ENCODE measurements around the gene GINS3. TPM values are rescaled to one million over a fixed set of nuclear protein-coding genes. Genes with fewer than 3 reads are reported as not detected.
"Not testable (repeated sequence)": the region's sequence is repeated elsewhere in the genome, so short reads cannot be mapped to it uniquely, and the experiment has no call there.

The GINS3 gene
- total and polyA plus RNA-seq, 7 experiments from 2014 or later, result 0.66 to 13.3 (median 1.7) TPM

- H3K9me3 ChIP-seq (ENCODE audit: control insufficient read depth in 2 of 3, low read length in 3 of 3), result no peaks in the 10 kb centered on the region
- H3K36me3 ChIP-seq (ENCODE audit: control insufficient read depth in 2 of 3, insufficient read depth in 3 of 3, low read length in 3 of 3), result no peaks in the 10 kb centered on the region
- H3K27ac Mint-ChIP-seq, result no peak overlapping the region
- no peaks in the 10 kb centered on the region for H3K9me3 Mint-ChIP-seq
- H3K4me3 ChIP-seq (ENCODE audit: low read length), result no peak overlapping the region
- H3K27me3 Mint-ChIP-seq, result peaks cover 0 to 12% (median 5%) of the 10 kb centered on the region in 5 donors
- intact Hi-C loops (cut with micrococcal nuclease), result no loop called here
- peaks cover 0 to 3% (median 0%) of the 10 kb centered on the region in 7 donors for H3K4me1 Mint-ChIP-seq
- no peak for DNase-seq
- no peak for ATAC-seq
- H3K4me1 ChIP-seq (ENCODE audit: control insufficient read depth in 2 of 2, insufficient read depth in 2 of 2, low read length in 2 of 2), result no peaks in the 10 kb centered on the region
- no peak overlapping the region for H3K27ac ChIP-seq (ENCODE audit: low read depth, low read length)
- ChIA-PET CTCF (interaction anchor here (0.7 kb wide), 1 partner anchor 193 kb away, joined by 3 read pairs; no protein-coding TSS in a partner anchor), POLR2A (no interaction called here)
- H3K4me3 Mint-ChIP-seq, result no peak overlapping the region
- H3K27me3 ChIP-seq (ENCODE audit: control insufficient read depth in 2 of 2, insufficient read depth in 2 of 2, low read length in 2 of 2), result no peaks in the 10 kb centered on the region
- no peaks in the 10 kb centered on the region for H3K36me3 Mint-ChIP-seq
Measured at GRCh38 chr16:58415003-58415402, 22.7 kb downstream of the GINS3 start.

DNA sequence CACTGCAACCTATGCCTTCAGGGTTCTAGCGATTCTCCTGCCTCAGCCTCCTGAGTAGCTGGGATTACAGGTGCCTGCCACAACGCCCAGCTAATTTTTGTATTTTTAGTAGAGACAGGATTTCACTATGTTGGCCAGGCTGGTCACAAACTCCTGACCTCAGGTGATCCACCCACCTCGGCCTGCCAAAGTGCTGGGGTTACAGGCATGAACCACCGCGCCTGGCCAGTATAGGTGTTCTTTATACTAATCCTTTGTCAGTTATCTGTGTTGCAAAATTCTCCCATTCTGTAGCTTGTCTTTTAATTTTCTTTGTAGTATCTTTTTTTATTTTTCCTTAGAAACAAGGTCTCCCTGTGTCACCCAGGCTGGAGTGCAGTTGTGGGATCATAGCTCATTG is 23.7 kb downstream of the GINS3 start:
- intact Hi-C loops (cut with micrococcal nuclease); POLR2A ChIA-PET; H3K9me3 Mint-ChIP-seq; H3K9me3 ChIP-seq (ENCODE audit: control insufficient read depth in 2 of 3, low read length in 3 of 3); H3K36me3 ChIP-seq (ENCODE audit: control insufficient read depth in 2 of 3, insufficient read depth in 3 of 3, low read length in 3 of 3); H3K27ac Mint-ChIP-seq; H3K4me1 ChIP-seq (ENCODE audit: control insufficient read depth in 2 of 2, insufficient read depth in 2 of 2, low read length in 2 of 2); H3K36me3 Mint-ChIP-seq; H3K4me1 Mint-ChIP-seq; H3K4me3 Mint-ChIP-seq; H3K27ac ChIP-seq (ENCODE audit: low read depth, low read length); ATAC-seq; DNase-seq; H3K4me3 ChIP-seq (ENCODE audit: low read length); H3K27me3 ChIP-seq (ENCODE audit: control insufficient read depth in 2 of 2, insufficient read depth in 2 of 2, low read length in 2 of 2): not testable (repeated sequence)
- H3K27me3 Mint-ChIP-seq, result peaks cover 0 to 13% (median 5%) of the 10 kb centered on the region in 5 donors
- CTCF ChIA-PET, result interaction anchor here (0.6 kb wide), 1 partner anchor 17 kb away, joined by 3 read pairs; no protein-coding TSS in a partner anchor

DNA sequence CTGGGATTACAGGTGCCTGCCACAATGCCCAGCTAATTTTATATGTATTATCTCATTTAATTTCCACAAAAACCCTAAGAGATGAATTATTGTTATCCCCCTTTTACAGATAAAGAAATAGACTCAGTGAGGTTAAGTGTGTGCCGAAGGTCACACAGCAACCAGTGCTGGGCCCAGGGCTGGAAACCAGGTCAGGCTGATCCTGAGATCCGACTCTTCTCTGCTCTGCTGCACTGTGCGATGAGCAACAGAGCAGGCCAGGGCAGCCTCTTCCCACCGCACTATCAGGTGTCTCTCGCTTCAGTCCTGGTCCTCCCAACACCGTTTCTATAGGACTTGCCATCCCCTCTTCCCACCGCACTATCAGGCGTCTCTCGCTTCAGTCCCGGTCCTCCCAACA is 24.8 kb downstream of the GINS3 start:
- intact Hi-C loops (cut with micrococcal nuclease), result no loop called here
- no peak for DNase-seq
- H3K9me3 ChIP-seq (ENCODE audit: control insufficient read depth in 2 of 3, low read length in 3 of 3), result no peaks in the 10 kb centered on the region
- CTCF ChIA-PET, result no interaction called here
- no peak overlapping the region for H3K27ac ChIP-seq (ENCODE audit: low read depth, low read length)
- peaks cover 0 to 14% (median 5%) of the 10 kb centered on the region in 5 donors for H3K27me3 Mint-ChIP-seq
- peaks cover 0 to 3% (median 0%) of the 10 kb centered on the region in 7 donors for H3K4me1 Mint-ChIP-seq
- no peaks in the 10 kb centered on the region for H3K4me1 ChIP-seq (ENCODE audit: control insufficient read depth in 2 of 2, insufficient read depth in 2 of 2, low read length in 2 of 2)
- no peaks in the 10 kb centered on the region for H3K9me3 Mint-ChIP-seq
- no peaks in the 10 kb centered on the region for H3K27me3 ChIP-seq (ENCODE audit: control insufficient read depth in 2 of 2, insufficient read depth in 2 of 2, low read length in 2 of 2)
- no peaks in the 10 kb centered on the region for H3K36me3 Mint-ChIP-seq
- POLR2A ChIA-PET, result no interaction called here
- no peak overlapping the region for H3K4me3 Mint-ChIP-seq
- H3K4me3 ChIP-seq (ENCODE audit: low read length), result no peak overlapping the region
- no peaks in the 10 kb centered on the region for H3K36me3 ChIP-seq (ENCODE audit: control insufficient read depth in 2 of 3, insufficient read depth in 3 of 3, low read length in 3 of 3)
- ATAC-seq, result no peak
- H3K27ac Mint-ChIP-seq, result no peak overlapping the region

DNA sequence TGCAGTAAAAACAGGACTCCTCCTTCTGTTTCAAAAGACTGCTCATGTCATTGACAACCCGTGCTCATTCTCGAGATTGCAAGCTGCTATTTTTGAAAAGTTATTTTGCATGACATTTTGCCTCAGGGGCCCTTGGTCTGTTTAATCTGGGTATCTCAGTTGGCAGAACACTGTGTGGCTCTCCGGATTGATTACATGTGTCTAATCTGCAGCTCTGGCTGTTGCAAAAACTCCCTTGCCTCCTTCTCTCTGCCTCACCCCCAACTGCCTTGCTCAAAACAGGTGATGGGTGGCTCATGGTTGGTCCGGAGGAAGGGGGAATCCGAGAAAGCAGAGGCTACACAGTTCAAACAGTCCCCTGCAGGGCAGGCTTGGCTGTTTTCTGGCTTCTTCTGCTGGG is 25.3 kb downstream of the GINS3 start:
- Histone ChIP-seq H3K4me3 (ENCODE audit: low read length) (no peak overlapping the region), H3K4me1 (ENCODE audit: control insufficient read depth in 2 of 2, insufficient read depth in 2 of 2, low read length in 2 of 2) (no peaks in the 10 kb centered on the region), H3K36me3 (ENCODE audit: control insufficient read depth in 2 of 3, insufficient read depth in 3 of 3, low read length in 3 of 3) (no peaks in the 10 kb centered on the region), H3K9me3 (ENCODE audit: control insufficient read depth in 2 of 3, low read length in 3 of 3) (no peaks in the 10 kb centered on the region), H3K27ac (ENCODE audit: low read depth, low read length) (no peak overlapping the region), H3K27me3 (ENCODE audit: control insufficient read depth in 2 of 2, insufficient read depth in 2 of 2, low read length in 2 of 2) (no peaks in the 10 kb centered on the region)
- POLR2A ChIA-PET, result no interaction called here
- intact Hi-C loops (cut with micrococcal nuclease), result no loop called here
- Mint-ChIP-seq H3K9me3 (no peaks in the 10 kb centered on the region), H3K36me3 (no peaks in the 10 kb centered on the region), H3K27ac (no peak overlapping the region), H3K4me1 (peaks cover 0 to 3% (median 0%) of the 10 kb centered on the region in 7 donors), H3K4me3 (no peak overlapping the region), H3K27me3 (peaks cover 2 to 14% (median 5%) of the 10 kb centered on the region in 5 donors)
- ATAC-seq (no peak), DNase-seq (no peak)
- CTCF ChIA-PET, result no interaction called here

- intact Hi-C loops (cut with micrococcal nuclease), result no loop called here
- Histone ChIP-seq H3K4me3 (ENCODE audit: low read length) (no peak overlapping the region), H3K4me1 (ENCODE audit: control insufficient read depth in 2 of 2, insufficient read depth in 2 of 2, low read length in 2 of 2) (no peaks in the 10 kb centered on the region), H3K27ac (ENCODE audit: low read depth, low read length) (no peak overlapping the region), H3K27me3 (ENCODE audit: control insufficient read depth in 2 of 2, insufficient read depth in 2 of 2, low read length in 2 of 2) (no peaks in the 10 kb centered on the region), H3K9me3 (ENCODE audit: control insufficient read depth in 2 of 3, low read length in 3 of 3) (no peaks in the 10 kb centered on the region), H3K36me3 (ENCODE audit: control insufficient read depth in 2 of 3, insufficient read depth in 3 of 3, low read length in 3 of 3) (no peaks in the 10 kb centered on the region)
- Mint-ChIP-seq H3K4me1 (peaks cover 0 to 3% (median 0%) of the 10 kb centered on the region in 7 donors), H3K9me3 (no peaks in the 10 kb centered on the region), H3K36me3 (no peaks in the 10 kb centered on the region), H3K27ac (no peak overlapping the region), H3K4me3 (no peak overlapping the region), H3K27me3 (peaks cover 4 to 19% (median 5%) of the 10 kb centered on the region in 5 donors)
- no peak for ATAC-seq
- CTCF ChIA-PET, result no interaction called here
- POLR2A ChIA-PET, result no interaction called here
- no peak for DNase-seq
Measured at GRCh38 chr16:58418026-58418425, 25.8 kb downstream of the GINS3 start.

- H3K27me3 ChIP-seq (ENCODE audit: control insufficient read depth in 2 of 2, insufficient read depth in 2 of 2, low read length in 2 of 2), result no peaks in the 10 kb centered on the region
- Mint-ChIP-seq H3K27ac (peak overlapping the region in 1 of 9 donors; percentile 62), H3K4me3 (no peak overlapping the region), H3K4me1 (peaks cover 0 to 3% (median 0%) of the 10 kb centered on the region in 7 donors), H3K27me3 (peaks cover 4 to 20% (median 5%) of the 10 kb centered on the region in 5 donors), H3K36me3 (no peaks in the 10 kb centered on the region), H3K9me3 (no peaks in the 10 kb centered on the region)
- POLR2A ChIA-PET, result no interaction called here
- intact Hi-C loops (cut with micrococcal nuclease), result no loop called here
- CTCF ChIA-PET, result no interaction called here
- no peak for ATAC-seq
- H3K27ac ChIP-seq (ENCODE audit: low read depth, low read length), result no peak overlapping the region
- DNase-seq, result no peak
- no peaks in the 10 kb centered on the region for H3K36me3 ChIP-seq (ENCODE audit: control insufficient read depth in 2 of 3, insufficient read depth in 3 of 3, low read length in 3 of 3)
- H3K9me3 ChIP-seq (ENCODE audit: control insufficient read depth in 2 of 3, low read length in 3 of 3), result no peaks in the 10 kb centered on the region
- no peaks in the 10 kb centered on the region for H3K4me1 ChIP-seq (ENCODE audit: control insufficient read depth in 2 of 2, insufficient read depth in 2 of 2, low read length in 2 of 2)
- no peak overlapping the region for H3K4me3 ChIP-seq (ENCODE audit: low read length)
Measured at GRCh38 chr16:58418601-58419000, 26.3 kb downstream of the GINS3 start.

GRCh38 chr16:58419241-58419990 is 27.1 kb downstream of the GINS3 start:
- no peaks in the 10 kb centered on the region for H3K4me1 ChIP-seq (ENCODE audit: control insufficient read depth in 2 of 2, insufficient read depth in 2 of 2, low read length in 2 of 2)
- ATAC-seq (no peak), DNase-seq (no peak)
- no peak overlapping the region for H3K4me3 ChIP-seq (ENCODE audit: low read length)
- no peaks in the 10 kb centered on the region for H3K27me3 ChIP-seq (ENCODE audit: control insufficient read depth in 2 of 2, insufficient read depth in 2 of 2, low read length in 2 of 2)
- ChIA-PET CTCF (no interaction called here), POLR2A (no interaction called here)
- peaks cover 0 to 3% (median 0%) of the 10 kb centered on the region in 7 donors for H3K4me1 Mint-ChIP-seq
- H3K36me3 Mint-ChIP-seq, result no peaks in the 10 kb centered on the region
- peaks cover 5 to 20% (median 7%) of the 10 kb centered on the region in 5 donors for H3K27me3 Mint-ChIP-seq
- no peak overlapping the region for H3K27ac ChIP-seq (ENCODE audit: low read depth, low read length)
- no peaks in the 10 kb centered on the region for H3K9me3 Mint-ChIP-seq
- no peaks in the 10 kb centered on the region for H3K36me3 ChIP-seq (ENCODE audit: control insufficient read depth in 2 of 3, insufficient read depth in 3 of 3, low read length in 3 of 3)
- intact Hi-C loops (cut with micrococcal nuclease), result no loop called here
- no peaks in the 10 kb centered on the region for H3K9me3 ChIP-seq (ENCODE audit: control insufficient read depth in 2 of 3, low read length in 3 of 3)
- no peak overlapping the region for H3K27ac Mint-ChIP-seq
- H3K4me3 Mint-ChIP-seq, result no peak overlapping the region

Data from naive thymus-derived CD4-positive, alpha-beta T cell (primary cell).